IgD-negative memory B cell (primary cell): ENCODE results near the gene RGL3. TPM values are rescaled to one million over a fixed set of nuclear protein-coding genes. Genes with fewer than 3 reads are reported as not detected.
"Not testable (repeated sequence)": the region's sequence is repeated elsewhere in the genome, so short reads cannot be mapped to it uniquely, and the experiment has no call there.

Experiments used
- H3K27ac Mint-ChIP-seq, 3 donors: one replicate each; pipeline ENCODE4 v1.8.0; 2020 to 2022; ENCODE audit warnings: mild to moderate bottlenecking in 3 of 3, mixed read lengths in 3 of 3, moderate library complexity in 1 of 3
- H3K27me3 Mint-ChIP-seq: one replicate; pipeline ENCODE4 v1.8.0; 2021; ENCODE audit warnings: mixed read lengths
- H3K36me3 Mint-ChIP-seq: one replicate; pipeline ENCODE4 v1.8.0; 2020; ENCODE audit warnings: mild to moderate bottlenecking, mixed read lengths
- H3K4me1 Mint-ChIP-seq, 3 donors: one replicate each; pipeline ENCODE4 v1.8.0; 2020 to 2022; ENCODE audit warnings: mixed read lengths in 3 of 3, mild to moderate bottlenecking in 1 of 3
- H3K4me3 Mint-ChIP-seq, 4 donors: one replicate each; pipeline ENCODE4 v1.8.0; 2020 to 2022; ENCODE audit warnings: mild to moderate bottlenecking in 4 of 4, mixed read lengths in 4 of 4, moderate library complexity in 3 of 4
- H3K9me3 Mint-ChIP-seq, 3 donors: one replicate each; pipeline ENCODE4 v1.8.0; 2020 to 2021; ENCODE audit warnings: mixed read lengths in 3 of 3, mild to moderate bottlenecking in 1 of 3
- polyA plus RNA-seq: library from polyadenylated mRNA; unstranded; fragments of 300-500 nt; fragmentation: Illumina TruSeq; gene quantifications from one replicate; pipeline ENCODE4 v1.2.3, GENCODE V29; 2021

The RGL3 gene
- polyA plus RNA-seq, 1 donor from 2014 or later = 2.4 TPM

DNA sequence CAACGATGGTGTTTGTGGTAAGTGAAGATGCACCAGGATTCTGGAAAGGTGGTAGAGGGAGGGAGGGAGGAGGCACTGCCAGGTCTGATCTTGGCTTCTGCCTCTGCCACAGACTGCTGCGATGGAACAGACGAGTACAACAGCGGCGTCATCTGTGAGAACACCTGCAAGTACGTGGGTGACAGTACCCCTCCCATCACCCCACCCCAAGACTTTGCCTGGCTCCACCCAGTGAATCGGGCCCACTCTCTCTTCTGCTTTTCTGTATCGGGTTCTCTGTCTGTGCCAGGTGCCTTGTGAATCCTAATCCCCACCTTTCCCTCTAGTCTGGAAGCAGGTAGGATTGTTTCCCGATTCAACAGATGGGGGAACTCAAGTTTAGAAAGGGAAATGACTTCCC is 18.8 kb upstream of the RGL3 start:
- Mint-ChIP-seq H3K36me3 (peaks cover 3% of the 10 kb centered on the region), H3K4me3 (peak overlapping the region; percentile 55 to 94 (median 74)), H3K9me3 (no peaks in the 10 kb centered on the region), H3K27me3 (peaks cover 1% of the 10 kb centered on the region), H3K27ac (peak overlapping the region; percentile 96 to 99 (median 98)), H3K4me1 (peaks cover 20 to 22% (median 22%) of the 10 kb centered on the region in 3 donors)

GRCh38 chr19:11435833-11436313 is 16.8 kb upstream of the RGL3 start:
- H3K9me3 Mint-ChIP-seq = no peaks in the 10 kb centered on the region

GRCh38 chr19:11435057-11435832 is 16.1 kb upstream of the RGL3 start, which contains the start of the genes ODAD3 and PRKCSH:
TSS of gene ODAD3 (minus strand) at chr19:11435121. CDS start at chr19:11435016, 105 bp downstream.
TSS of gene PRKCSH (plus strand) at chr19:11435635. CDS start at chr19:11436118, 483 bp downstream.
- Mint-ChIP-seq H3K27me3 (peaks cover 3% of the 10 kb centered on the region), H3K9me3 (no peaks in the 10 kb centered on the region), H3K4me3 (peak within 1 kb of the TSS; percentile 94 to 99 (median 98)), H3K4me1 (peaks cover 18 to 22% (median 20%) of the 10 kb centered on the region in 3 donors), H3K36me3 (peaks cover 3% of the 10 kb centered on the region), H3K27ac (peak within 1 kb of the TSS; percentile 99)

More at GRCh38 chr19:11435833-11436313, 16.8 kb upstream of the RGL3 start:
- Mint-ChIP-seq H3K27me3 (peaks cover 1% of the 10 kb centered on the region), H3K27ac (peak overlapping the region; percentile 99), H3K4me1 (peaks cover 20 to 22% (median 20%) of the 10 kb centered on the region in 3 donors), H3K4me3 (peak overlapping the region; percentile 94 to 99 (median 98)), H3K36me3 (peaks cover 3% of the 10 kb centered on the region)

GRCh38 chr19:11434703-11435056 is 15.6 kb upstream of the RGL3 start:
- peaks cover 3% of the 10 kb centered on the region for H3K27me3 Mint-ChIP-seq
- H3K9me3 Mint-ChIP-seq = no peaks in the 10 kb centered on the region
- peaks cover 18 to 22% (median 20%) of the 10 kb centered on the region in 3 donors for H3K4me1 Mint-ChIP-seq
- H3K36me3 Mint-ChIP-seq = peaks cover 3% of the 10 kb centered on the region
- peak overlapping the region; percentile 94 to 99 (median 98) for H3K4me3 Mint-ChIP-seq
- peak overlapping the region; percentile 98 to 99 (median 99) for H3K27ac Mint-ChIP-seq

DNA sequence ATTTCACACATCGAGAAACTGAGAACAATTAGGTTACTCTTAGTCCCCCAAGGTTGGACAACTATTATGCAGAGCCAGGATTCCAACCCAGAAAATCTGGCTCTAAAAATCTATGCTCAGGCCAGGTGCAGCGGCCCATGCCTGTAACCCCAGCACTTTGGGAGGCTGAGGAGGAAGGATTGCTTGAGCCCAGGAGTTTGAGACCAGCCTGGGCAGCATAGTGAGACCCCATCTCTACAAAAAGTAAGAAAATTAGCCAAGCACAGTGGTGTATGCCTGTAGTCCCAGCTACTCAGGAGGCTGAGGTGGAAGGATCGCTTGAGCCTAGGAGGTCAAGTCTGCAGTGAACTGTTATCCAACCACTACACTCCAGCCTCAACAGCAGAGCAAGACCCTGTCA is 14.4 kb upstream of the RGL3 start:
- peak overlapping the region in 2 of 3 donors; percentile 46 to 99 for H3K27ac Mint-ChIP-seq
- H3K9me3 Mint-ChIP-seq, H3K36me3 Mint-ChIP-seq, H3K27me3 Mint-ChIP-seq: not testable (repeated sequence)
- H3K4me3 Mint-ChIP-seq = peak overlapping the region in 1 of 4 donors; percentile 60
- peaks cover 18 to 22% (median 20%) of the 10 kb centered on the region in 3 donors for H3K4me1 Mint-ChIP-seq

GRCh38 chr19:11426656-11427055 is 7.5 kb upstream of the RGL3 start:
- peaks cover 13% of the 10 kb centered on the region for H3K27me3 Mint-ChIP-seq
- H3K9me3 Mint-ChIP-seq = no peaks in the 10 kb centered on the region
- H3K4me3 Mint-ChIP-seq = no peak overlapping the region
- no peak overlapping the region for H3K27ac Mint-ChIP-seq
- H3K4me1 Mint-ChIP-seq = peaks cover 6 to 19% (median 11%) of the 10 kb centered on the region in 3 donors
- no peaks in the 10 kb centered on the region for H3K36me3 Mint-ChIP-seq

DNA sequence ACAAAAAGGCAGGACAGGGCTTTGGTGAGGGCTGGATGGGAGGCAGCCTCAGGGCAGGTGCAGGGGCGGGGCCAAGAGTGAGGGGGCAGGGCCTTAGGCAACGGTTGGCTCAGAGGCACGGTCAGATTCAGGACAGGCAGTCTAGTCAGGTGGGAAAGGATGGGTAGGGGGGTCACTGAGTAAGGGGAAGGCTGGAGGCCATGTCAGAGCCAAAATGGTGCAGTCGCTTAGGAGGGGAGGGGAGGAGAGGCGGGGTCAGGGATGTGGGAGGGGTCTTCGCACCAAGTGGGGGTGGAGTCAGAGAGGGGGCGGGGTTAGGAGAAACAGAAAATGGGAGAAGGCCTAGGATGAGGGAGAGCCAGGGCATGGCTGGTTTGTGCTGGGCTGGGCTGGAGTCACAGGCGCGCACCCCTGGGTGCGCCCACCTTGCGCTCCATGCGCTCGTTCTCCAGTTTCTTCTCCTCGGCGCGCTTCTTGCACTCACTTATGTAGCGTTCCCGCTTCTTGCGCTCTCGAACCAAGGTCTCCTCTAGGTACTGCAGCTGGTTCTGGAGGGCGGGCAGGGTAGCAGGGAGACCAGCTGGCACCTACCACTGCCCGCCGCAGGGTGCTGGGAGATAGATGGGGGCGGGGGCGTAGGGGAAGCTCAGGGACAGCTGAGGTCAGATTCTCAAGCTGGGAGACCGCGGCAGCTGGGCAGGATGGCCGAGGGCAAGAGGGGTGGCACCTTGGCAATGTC is 6.8 kb upstream of the RGL3 start:
- Mint-ChIP-seq H3K27ac (peak overlapping the region in 1 of 3 donors; percentile 36), H3K36me3 (no peaks in the 10 kb centered on the region), H3K9me3 (no peaks in the 10 kb centered on the region), H3K27me3 (peaks cover 20% of the 10 kb centered on the region), H3K4me1 (peaks cover 11 to 23% (median 16%) of the 10 kb centered on the region in 3 donors), H3K4me3 (no peak overlapping the region)

- peaks cover 28% of the 10 kb centered on the region for H3K27me3 Mint-ChIP-seq
- H3K36me3 Mint-ChIP-seq = no peaks in the 10 kb centered on the region
- peaks cover 18 to 27% (median 22%) of the 10 kb centered on the region in 3 donors for H3K4me1 Mint-ChIP-seq
- peak overlapping the region in 2 of 3 donors; percentile 6 to 78 for H3K27ac Mint-ChIP-seq
- H3K4me3 Mint-ChIP-seq = no peak overlapping the region
- no peaks in the 10 kb centered on the region for H3K9me3 Mint-ChIP-seq
Measured at GRCh38 chr19:11423791-11424181, 4.7 kb upstream of the RGL3 start.

- Mint-ChIP-seq H3K27ac (peak overlapping the region in 2 of 3 donors; percentile 86 to 94), H3K36me3 (no peaks in the 10 kb centered on the region), H3K4me3 (peak overlapping the region; percentile 8 to 92 (median 88)), H3K4me1 (peaks cover 18 to 28% (median 23%) of the 10 kb centered on the region in 3 donors), H3K9me3 (no peaks in the 10 kb centered on the region), H3K27me3 (peaks cover 32% of the 10 kb centered on the region)
Measured at GRCh38 chr19:11423164-11423790, 4.2 kb upstream of the RGL3 start.

- no peaks in the 10 kb centered on the region for H3K36me3 Mint-ChIP-seq
- H3K27ac Mint-ChIP-seq = peak overlapping the region; percentile 83 to 97 (median 94)
- peaks cover 35% of the 10 kb centered on the region for H3K27me3 Mint-ChIP-seq
- H3K4me1 Mint-ChIP-seq = peaks cover 20 to 28% (median 25%) of the 10 kb centered on the region in 3 donors
- no peaks in the 10 kb centered on the region for H3K9me3 Mint-ChIP-seq
- H3K4me3 Mint-ChIP-seq = peak overlapping the region; percentile 81 to 92 (median 88)
Measured at GRCh38 chr19:11422163-11423065, 3.3 kb upstream of the RGL3 start.

DNA sequence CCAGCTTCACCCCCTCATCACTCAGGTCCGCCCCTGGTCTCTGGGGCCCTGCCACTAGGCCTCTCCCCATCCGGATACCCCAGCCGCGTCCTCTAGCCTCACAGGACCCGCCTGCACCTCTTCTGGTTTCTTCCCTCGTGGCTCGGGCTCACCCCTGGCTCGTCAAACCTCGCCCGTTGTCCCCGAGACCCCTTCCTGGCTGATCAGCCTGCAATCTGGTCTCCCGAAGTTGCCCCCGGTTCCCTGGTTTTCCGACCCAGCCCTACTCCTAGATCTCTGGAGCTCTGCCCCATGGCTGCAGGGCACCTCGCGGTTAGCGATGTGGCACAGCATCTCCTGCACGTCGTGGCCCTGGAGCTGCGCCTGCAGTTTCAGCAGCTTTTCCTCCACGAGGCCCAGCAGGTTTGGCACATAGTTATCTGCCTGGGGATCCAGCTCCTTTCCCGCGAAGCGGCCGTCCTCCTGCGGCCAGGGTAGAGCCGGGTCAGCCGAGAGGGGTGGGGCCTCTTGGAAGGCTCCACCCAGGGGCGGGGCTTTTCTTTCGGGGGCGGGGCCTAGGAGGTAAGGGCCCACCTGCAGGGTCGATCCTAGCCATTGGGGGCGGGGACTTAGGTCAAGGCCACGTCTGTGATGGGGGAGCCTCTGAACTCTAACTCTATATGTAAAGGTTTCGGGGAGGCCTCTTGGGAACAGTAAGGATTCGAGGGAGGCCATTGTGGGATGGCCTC is 2.4 kb upstream of the RGL3 start:
- H3K9me3 Mint-ChIP-seq = no peaks in the 10 kb centered on the region
- H3K27me3 Mint-ChIP-seq = peaks cover 35% of the 10 kb centered on the region
- H3K36me3 Mint-ChIP-seq = no peaks in the 10 kb centered on the region
- peaks cover 20 to 28% (median 25%) of the 10 kb centered on the region in 3 donors for H3K4me1 Mint-ChIP-seq
- H3K4me3 Mint-ChIP-seq = peak overlapping the region; percentile 81 to 92 (median 88)
- H3K27ac Mint-ChIP-seq = peak overlapping the region; percentile 83 to 97 (median 94)

GRCh38 chr19:11420429-11421370 is 1.6 kb upstream of the RGL3 start:
- Mint-ChIP-seq H3K9me3 (no peaks in the 10 kb centered on the region), H3K27me3 (peaks cover 35% of the 10 kb centered on the region), H3K36me3 (no peaks in the 10 kb centered on the region), H3K4me3 (peak overlapping the region; percentile 81 to 92 (median 88)), H3K27ac (peak overlapping the region in 2 of 3 donors; percentile 94 to 97), H3K4me1 (peaks cover 20 to 28% (median 25%) of the 10 kb centered on the region in 3 donors)
